ENCODE data around the gene CALR3. TPM values are rescaled to one million over a fixed set of nuclear protein-coding genes. Genes with fewer than 3 reads are reported as not detected.
"Not testable (repeated sequence)": the region's sequence is repeated elsewhere in the genome, so short reads cannot be mapped to it uniquely, and the experiment has no call there.

Gene CALR3
- total and polyA plus RNA-seq, 4 experiments from 2014 or later: not detected

- Mint-ChIP-seq H3K27me3 (no peaks in the 10 kb centered on the region), H3K36me3 (no peaks in the 10 kb centered on the region), H3K27ac (peak overlapping the region in 4 of 7 donors; percentile 29 to 85 (median 60)), H3K4me3 (peak overlapping the region in 6 of 8 donors; percentile 28 to 63 (median 53)), H3K4me1 (peaks cover 33 to 68% (median 50%) of the 10 kb centered on the region in 4 donors), H3K9me3 (no peaks in the 10 kb centered on the region)
- Histone ChIP-seq H3K27me3 (ENCODE audit: insufficient read depth, low read length) (no peaks in the 10 kb centered on the region), H3K36me3 (ENCODE audit: insufficient read depth, low read length) (no peaks in the 10 kb centered on the region), H3K27ac (ENCODE audit: low read depth, low read length) (no peak overlapping the region), H3K9me3 (ENCODE audit: control insufficient read depth in 1 of 2, low read length in 2 of 2) (no peaks in the 10 kb centered on the region), H3K4me1 (ENCODE audit: insufficient read depth, low read length) (peaks cover 19% of the 10 kb centered on the region), H3K4me3 (ENCODE audit: low read length in 2 of 2) (no peak overlapping the region)
- no peak for DNase-seq
- ChIA-PET CTCF (ENCODE audit: partially characterized antibody) (no interaction called here), POLR2A (ENCODE audit: partially characterized antibody) (no interaction called here)
- intact Hi-C loops (cut with micrococcal nuclease): no loop called here
These were observed 38.6 kb downstream of the CALR3 start for GRCh38 chr19:16457195-16457953.

GRCh38 chr19:16456652-16457194 lies 39.2 kb downstream of the CALR3 start:
- POLR2A ChIA-PET (ENCODE audit: partially characterized antibody): no interaction called here
- H3K27me3 ChIP-seq (ENCODE audit: insufficient read depth, low read length): no peaks in the 10 kb centered on the region
- H3K36me3 ChIP-seq (ENCODE audit: insufficient read depth, low read length): no peaks in the 10 kb centered on the region
- CTCF ChIA-PET (ENCODE audit: partially characterized antibody): no interaction called here
- H3K9me3 Mint-ChIP-seq: no peaks in the 10 kb centered on the region
- no peak for DNase-seq
- no peaks in the 10 kb centered on the region for H3K9me3 ChIP-seq (ENCODE audit: control insufficient read depth in 1 of 2, low read length in 2 of 2)
- peak overlapping the region in 4 of 8 donors; percentile 28 to 57 (median 40) for H3K4me3 Mint-ChIP-seq
- H3K27me3 Mint-ChIP-seq: no peaks in the 10 kb centered on the region
- H3K27ac ChIP-seq (ENCODE audit: low read depth, low read length): no peak overlapping the region
- intact Hi-C loops (cut with micrococcal nuclease): no loop called here
- no peaks in the 10 kb centered on the region for H3K36me3 Mint-ChIP-seq
- H3K27ac Mint-ChIP-seq: peak overlapping the region in 5 of 7 donors; percentile 19 to 85 (median 48)
- H3K4me1 Mint-ChIP-seq: peaks cover 33 to 65% (median 48%) of the 10 kb centered on the region in 4 donors
- H3K4me3 ChIP-seq (ENCODE audit: low read length in 2 of 2): no peak overlapping the region
- H3K4me1 ChIP-seq (ENCODE audit: insufficient read depth, low read length): peaks cover 19% of the 10 kb centered on the region

GRCh38 chr19:16455489-16455888 lies 40.5 kb downstream of the CALR3 start:
- Mint-ChIP-seq H3K4me1 (peaks cover 35 to 60% (median 50%) of the 10 kb centered on the region in 4 donors), H3K36me3 (no peaks in the 10 kb centered on the region), H3K4me3 (no peak overlapping the region), H3K9me3 (no peaks in the 10 kb centered on the region), H3K27me3 (no peaks in the 10 kb centered on the region), H3K27ac (peak overlapping the region in 3 of 7 donors; percentile 5 to 79 (median 58))
- Histone ChIP-seq H3K27ac (ENCODE audit: low read depth, low read length) (no peak overlapping the region), H3K27me3 (ENCODE audit: insufficient read depth, low read length) (no peaks in the 10 kb centered on the region), H3K36me3 (ENCODE audit: insufficient read depth, low read length) (no peaks in the 10 kb centered on the region), H3K4me1 (ENCODE audit: insufficient read depth, low read length) (peaks cover 19% of the 10 kb centered on the region), H3K9me3 (ENCODE audit: control insufficient read depth in 1 of 2, low read length in 2 of 2) (no peaks in the 10 kb centered on the region), H3K4me3 (ENCODE audit: low read length in 2 of 2) (no peak overlapping the region)
- no peak for DNase-seq
- intact Hi-C loops (cut with micrococcal nuclease): no loop called here
- CTCF ChIA-PET (ENCODE audit: partially characterized antibody): no interaction called here
- POLR2A ChIA-PET (ENCODE audit: partially characterized antibody): no interaction called here

- H3K4me3 ChIP-seq (ENCODE audit: low read length in 2 of 2): no peak overlapping the region
- Mint-ChIP-seq H3K27ac (peak overlapping the region in 4 of 7 donors; percentile 16 to 92 (median 63)), H3K36me3 (peaks cover 4% of the 10 kb centered on the region in 2 donors), H3K4me1 (peaks cover 35 to 56% (median 48%) of the 10 kb centered on the region in 4 donors), H3K27me3 (no peaks in the 10 kb centered on the region), H3K9me3 (peaks cover 0 to 3% (median 1%) of the 10 kb centered on the region in 8 donors), H3K4me3 (no peak overlapping the region)
- no peak for DNase-seq
- H3K27ac ChIP-seq (ENCODE audit: low read depth, low read length): no peak overlapping the region
- ChIA-PET CTCF (ENCODE audit: partially characterized antibody) (interaction anchor here (1.0 kb wide), 1 partner anchor 13 kb away, joined by 4 read pairs; no protein-coding TSS in a partner anchor), POLR2A (ENCODE audit: partially characterized antibody) (no interaction called here)
- H3K27me3 ChIP-seq (ENCODE audit: insufficient read depth, low read length): no peaks in the 10 kb centered on the region
- H3K9me3 ChIP-seq (ENCODE audit: control insufficient read depth in 1 of 2, low read length in 2 of 2): no peaks in the 10 kb centered on the region
- H3K36me3 ChIP-seq (ENCODE audit: insufficient read depth, low read length): no peaks in the 10 kb centered on the region
- H3K4me1 ChIP-seq (ENCODE audit: insufficient read depth, low read length): peaks cover 29% of the 10 kb centered on the region
- intact Hi-C loops (cut with micrococcal nuclease): no loop called here
These were observed 41.5 kb downstream of the CALR3 start for GRCh38 chr19:16454351-16454918.

- peaks cover 6 to 14% of the 10 kb centered on the region in 2 donors for H3K36me3 Mint-ChIP-seq
- DNase-seq: no peak
- no peak overlapping the region for H3K4me3 ChIP-seq (ENCODE audit: low read length in 2 of 2)
- H3K36me3 ChIP-seq (ENCODE audit: insufficient read depth, low read length): no peaks in the 10 kb centered on the region
- no peaks in the 10 kb centered on the region for H3K27me3 ChIP-seq (ENCODE audit: insufficient read depth, low read length)
- peaks cover 0 to 3% (median 1%) of the 10 kb centered on the region in 8 donors for H3K9me3 Mint-ChIP-seq
- no peaks in the 10 kb centered on the region for H3K9me3 ChIP-seq (ENCODE audit: control insufficient read depth in 1 of 2, low read length in 2 of 2)
- peaks cover 33% of the 10 kb centered on the region for H3K4me1 ChIP-seq (ENCODE audit: insufficient read depth, low read length)
- ChIA-PET POLR2A (ENCODE audit: partially characterized antibody) (interaction anchor here (0.5 to 0.8 kb wide), 2 partner anchors 10 to 121 kb away, joined by 3 to 6 read pairs; no protein-coding TSS in a partner anchor), CTCF (ENCODE audit: partially characterized antibody) (no interaction called here)
- H3K4me3 Mint-ChIP-seq: no peak overlapping the region
- intact Hi-C loops (cut with micrococcal nuclease): no loop called here
- peaks cover 33 to 52% (median 43%) of the 10 kb centered on the region in 4 donors for H3K4me1 Mint-ChIP-seq
- no peak overlapping the region for H3K27ac Mint-ChIP-seq
- no peaks in the 10 kb centered on the region for H3K27me3 Mint-ChIP-seq
- no peak overlapping the region for H3K27ac ChIP-seq (ENCODE audit: low read depth, low read length)
These were observed 43.6 kb downstream of the CALR3 start for GRCh38 chr19:16452325-16452724.

- ChIA-PET CTCF (ENCODE audit: partially characterized antibody) (no interaction called here), POLR2A (ENCODE audit: partially characterized antibody) (interaction anchor here (0.7 kb wide), 2 partner anchors 119 to 123 kb away, joined by 3 read pairs; no protein-coding TSS in a partner anchor)
- Mint-ChIP-seq H3K9me3 (peaks cover 0 to 3% (median 1%) of the 10 kb centered on the region in 8 donors), H3K27ac (peak overlapping the region; percentile 70 to 93 (median 81)), H3K36me3 (peaks cover 6 to 14% of the 10 kb centered on the region in 2 donors), H3K4me1 (peaks cover 41 to 66% (median 43%) of the 10 kb centered on the region in 4 donors), H3K4me3 (peak overlapping the region in 6 of 8 donors; percentile 6 to 62 (median 39)), H3K27me3 (no peaks in the 10 kb centered on the region)
- Histone ChIP-seq H3K4me1 (ENCODE audit: insufficient read depth, low read length) (peaks cover 38% of the 10 kb centered on the region), H3K36me3 (ENCODE audit: insufficient read depth, low read length) (no peaks in the 10 kb centered on the region), H3K4me3 (ENCODE audit: low read length in 2 of 2) (no peak overlapping the region), H3K27ac (ENCODE audit: low read depth, low read length) (no peak overlapping the region), H3K9me3 (ENCODE audit: control insufficient read depth in 1 of 2, low read length in 2 of 2) (no peaks in the 10 kb centered on the region), H3K27me3 (ENCODE audit: insufficient read depth, low read length) (no peaks in the 10 kb centered on the region)
- DNase-seq: peak; percentile 47 to 72 (median 65)
- intact Hi-C loops (cut with micrococcal nuclease): no loop called here
These were observed 46.5 kb downstream of the CALR3 start for GRCh38 chr19:16449330-16449961.

- Mint-ChIP-seq H3K27ac (peak overlapping the region; percentile 5 to 93 (median 81)), H3K4me3 (peak overlapping the region in 6 of 8 donors; percentile 3 to 60 (median 18)), H3K36me3 (peaks cover 8 to 14% of the 10 kb centered on the region in 2 donors), H3K4me1 (peaks cover 40 to 66% (median 42%) of the 10 kb centered on the region in 4 donors)
- CTCF ChIA-PET (ENCODE audit: partially characterized antibody); H3K27ac ChIP-seq (ENCODE audit: low read depth, low read length); H3K9me3 Mint-ChIP-seq; DNase-seq; intact Hi-C loops (cut with micrococcal nuclease); H3K9me3 ChIP-seq (ENCODE audit: control insufficient read depth in 1 of 2, low read length in 2 of 2); H3K27me3 ChIP-seq (ENCODE audit: insufficient read depth, low read length); H3K4me3 ChIP-seq (ENCODE audit: low read length in 2 of 2); H3K36me3 ChIP-seq (ENCODE audit: insufficient read depth, low read length); H3K27me3 Mint-ChIP-seq: not testable (repeated sequence)
- peaks cover 38% of the 10 kb centered on the region for H3K4me1 ChIP-seq (ENCODE audit: insufficient read depth, low read length)
- POLR2A ChIA-PET (ENCODE audit: partially characterized antibody): interaction anchor here (0.7 kb wide), 1 partner anchor 122 kb away, joined by 3 read pairs; no protein-coding TSS in a partner anchor
These were observed 47.1 kb downstream of the CALR3 start for GRCh38 chr19:16448872-16449271.

All from CD4-positive, alpha-beta memory T cell (primary cell).